ENCODE results near the gene EEPD1. TPM values are rescaled to one million over a fixed set of nuclear protein-coding genes. Genes with fewer than 3 reads are reported as not detected.

EEPD1 gene
- total RNA-seq, 1 donor from 2014 or later, result 5.4 TPM

DNA sequence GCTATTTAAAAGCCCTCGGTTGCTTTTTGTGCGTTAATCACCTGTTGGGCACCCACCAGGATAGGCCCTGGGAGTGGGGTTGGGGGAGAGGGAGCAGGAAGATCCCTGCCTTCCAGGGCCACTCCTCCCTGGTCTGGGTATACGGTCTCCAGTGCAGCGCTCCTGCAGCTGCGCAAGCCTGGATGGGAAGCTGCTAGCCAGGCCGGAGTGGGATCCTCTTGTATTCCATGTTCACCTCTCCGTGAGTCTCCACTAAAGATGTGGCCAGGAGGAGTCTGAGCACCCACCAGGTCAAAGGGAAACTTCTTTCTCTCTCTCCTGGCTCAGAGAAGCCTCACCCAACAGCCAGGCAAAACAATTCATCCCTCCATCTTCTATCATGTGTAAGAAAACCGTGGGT is 157.8 kb downstream of the EEPD1 start:
- Mint-ChIP-seq H3K27ac (ENCODE audit: unreplicated experiment) (no peak overlapping the region), H3K9me3 (ENCODE audit: unreplicated experiment) (peaks cover 2% of the 10 kb centered on the region), H3K4me1 (ENCODE audit: low read depth, unreplicated experiment) (peaks cover 4% of the 10 kb centered on the region), H3K27me3 (ENCODE audit: low read depth, unreplicated experiment) (peaks cover 18% of the 10 kb centered on the region), H3K36me3 (ENCODE audit: low read depth, unreplicated experiment) (no peaks in the 10 kb centered on the region), H3K4me3 (ENCODE audit: unreplicated experiment) (no peak overlapping the region)
- FAIRE-seq, result no peak
- Histone ChIP-seq H3K4me1 (ENCODE audit: insufficient read depth, low read length) (no peaks in the 10 kb centered on the region), H3K4me3 (ENCODE audit: insufficient read depth, low read depth, low read length) (no peak overlapping the region), H3K4me2 (ENCODE audit: low read length) (no peak overlapping the region), H2AFZ (ENCODE audit: low read depth, low read length) (no peak overlapping the region), H3K36me3 (ENCODE audit: insufficient read depth, low read length) (no peaks in the 10 kb centered on the region), H3K79me2 (ENCODE audit: insufficient read depth, low read length) (no peaks in the 10 kb centered on the region), H3K27ac (ENCODE audit: low read depth, low read length) (no peak overlapping the region), H3K9ac (ENCODE audit: low read length) (no peak overlapping the region), H4K20me1 (ENCODE audit: insufficient read depth, low read length) (no peaks in the 10 kb centered on the region), H3K27me3 (ENCODE audit: insufficient read depth, low read length) (peaks cover 3% of the 10 kb centered on the region), H3K9me3 (ENCODE audit: insufficient read depth, low read depth, low read length) (no peaks in the 10 kb centered on the region)
- no peak for TF ChIP-seq EZH2 (IDR thresholded peaks at IDR 0.05; ENCODE audit: insufficient read depth, low read length)
- TF ChIP-seq, protein P1, sequence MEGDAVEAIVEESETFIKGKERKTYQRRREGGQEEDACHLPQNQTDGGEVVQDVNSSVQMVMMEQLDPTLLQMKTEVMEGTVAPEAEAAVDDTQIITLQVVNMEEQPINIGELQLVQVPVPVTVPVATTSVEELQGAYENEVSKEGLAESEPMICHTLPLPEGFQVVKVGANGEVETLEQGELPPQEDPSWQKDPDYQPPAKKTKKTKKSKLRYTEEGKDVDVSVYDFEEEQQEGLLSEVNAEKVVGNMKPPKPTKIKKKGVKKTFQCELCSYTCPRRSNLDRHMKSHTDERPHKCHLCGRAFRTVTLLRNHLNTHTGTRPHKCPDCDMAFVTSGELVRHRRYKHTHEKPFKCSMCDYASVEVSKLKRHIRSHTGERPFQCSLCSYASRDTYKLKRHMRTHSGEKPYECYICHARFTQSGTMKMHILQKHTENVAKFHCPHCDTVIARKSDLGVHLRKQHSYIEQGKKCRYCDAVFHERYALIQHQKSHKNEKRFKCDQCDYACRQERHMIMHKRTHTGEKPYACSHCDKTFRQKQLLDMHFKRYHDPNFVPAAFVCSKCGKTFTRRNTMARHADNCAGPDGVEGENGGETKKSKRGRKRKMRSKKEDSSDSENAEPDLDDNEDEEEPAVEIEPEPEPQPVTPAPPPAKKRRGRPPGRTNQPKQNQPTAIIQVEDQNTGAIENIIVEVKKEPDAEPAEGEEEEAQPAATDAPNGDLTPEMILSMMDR (IDR thresholded peaks at IDR 0.05; ENCODE audit: insufficient read depth, low read depth, low read length), result no peak
- no peak for DNase-seq (ENCODE audit: low read depth)

DNA sequence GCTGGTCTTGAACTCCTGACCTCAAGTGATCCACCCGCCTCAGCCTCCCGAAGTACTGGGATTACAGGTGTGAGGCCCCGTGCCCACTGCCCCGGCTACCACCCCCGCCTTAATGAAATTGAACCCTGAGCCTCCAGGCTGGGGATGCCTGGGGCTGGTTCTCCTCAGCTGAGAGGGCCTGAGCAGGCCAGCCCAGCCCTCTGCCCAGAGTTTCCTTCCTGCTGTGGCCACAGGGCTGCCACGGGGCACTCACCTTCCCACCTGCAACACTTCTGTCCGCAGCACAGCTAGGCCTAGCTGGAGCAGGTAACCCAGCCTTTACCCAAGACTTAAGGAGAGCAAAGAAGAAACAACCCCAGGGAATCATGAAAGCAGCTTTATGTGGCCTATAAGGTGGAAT is 158.5 kb downstream of the EEPD1 start:
- Mint-ChIP-seq H3K4me3 (ENCODE audit: unreplicated experiment) (no peak overlapping the region), H3K4me1 (ENCODE audit: low read depth, unreplicated experiment) (peaks cover 4% of the 10 kb centered on the region), H3K27me3 (ENCODE audit: low read depth, unreplicated experiment) (peaks cover 18% of the 10 kb centered on the region), H3K9me3 (ENCODE audit: unreplicated experiment) (peaks cover 2% of the 10 kb centered on the region), H3K27ac (ENCODE audit: unreplicated experiment) (no peak overlapping the region), H3K36me3 (ENCODE audit: low read depth, unreplicated experiment) (no peaks in the 10 kb centered on the region)
- Histone ChIP-seq H3K9ac (ENCODE audit: low read length) (no peak overlapping the region), H3K79me2 (ENCODE audit: insufficient read depth, low read length) (no peaks in the 10 kb centered on the region), H4K20me1 (ENCODE audit: insufficient read depth, low read length) (no peaks in the 10 kb centered on the region), H3K36me3 (ENCODE audit: insufficient read depth, low read length) (no peaks in the 10 kb centered on the region), H3K9me3 (ENCODE audit: insufficient read depth, low read depth, low read length) (no peaks in the 10 kb centered on the region), H3K4me3 (ENCODE audit: insufficient read depth, low read depth, low read length) (no peak overlapping the region), H3K4me2 (ENCODE audit: low read length) (no peak overlapping the region), H3K27me3 (ENCODE audit: insufficient read depth, low read length) (peaks cover 3% of the 10 kb centered on the region), H3K4me1 (ENCODE audit: insufficient read depth, low read length) (no peaks in the 10 kb centered on the region), H3K27ac (ENCODE audit: low read depth, low read length) (no peak overlapping the region), H2AFZ (ENCODE audit: low read depth, low read length) (no peak overlapping the region)
- FAIRE-seq (no peak), DNase-seq (ENCODE audit: low read depth) (no peak)
- TF ChIP-seq EZH2 (IDR thresholded peaks at IDR 0.05; ENCODE audit: insufficient read depth, low read length), result no peak
- TF ChIP-seq, protein P1 (IDR thresholded peaks at IDR 0.05; ENCODE audit: insufficient read depth, low read depth, low read length), result no peak

DNA sequence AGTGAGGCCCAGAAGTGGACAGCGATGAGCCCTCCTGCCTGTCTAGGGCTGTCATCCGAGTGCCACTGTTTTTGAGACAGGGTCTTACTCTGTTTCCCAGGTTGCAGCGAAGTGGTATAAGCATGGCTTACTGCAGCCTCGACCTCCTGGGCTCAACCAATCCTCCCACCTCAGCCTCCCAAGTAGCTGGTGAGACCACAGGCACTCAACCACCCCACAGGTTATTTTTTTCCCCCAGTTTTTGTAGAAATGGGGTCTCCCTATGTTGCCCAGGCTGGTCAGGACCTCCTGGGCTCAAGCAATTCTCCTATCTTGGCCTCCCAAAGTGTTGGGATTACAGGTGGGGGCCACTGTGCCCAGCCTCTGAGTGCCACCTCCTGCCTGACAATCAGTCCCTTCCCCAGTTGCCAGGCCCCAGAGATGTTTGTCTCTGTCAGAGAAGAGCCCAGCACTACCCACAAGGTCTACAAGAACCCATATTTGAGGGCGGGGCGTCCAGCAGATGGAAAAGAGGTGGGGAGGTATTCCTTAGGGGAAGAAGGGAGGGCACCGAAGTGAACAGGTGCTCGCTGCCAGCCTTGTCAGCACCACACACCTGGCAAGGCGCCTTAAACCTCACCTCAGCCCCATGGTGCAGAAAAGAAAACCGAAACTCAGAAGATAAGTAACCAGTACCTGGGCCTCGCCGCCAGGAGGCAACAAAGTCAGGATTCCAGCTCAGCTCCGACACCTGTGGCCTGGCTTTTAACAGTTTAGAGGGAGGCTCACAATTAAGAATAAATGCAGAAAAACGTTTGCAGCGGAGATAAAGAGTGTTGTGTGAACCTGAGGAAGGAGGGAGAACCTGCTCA is 159.2 kb downstream of the EEPD1 start:
- no peak for FAIRE-seq
- Histone ChIP-seq H3K27ac (ENCODE audit: low read depth, low read length) (no peak overlapping the region), H3K9ac (ENCODE audit: low read length) (no peak overlapping the region), H3K4me1 (ENCODE audit: insufficient read depth, low read length) (no peaks in the 10 kb centered on the region), H3K9me3 (ENCODE audit: insufficient read depth, low read depth, low read length) (no peaks in the 10 kb centered on the region), H3K36me3 (ENCODE audit: insufficient read depth, low read length) (no peaks in the 10 kb centered on the region), H4K20me1 (ENCODE audit: insufficient read depth, low read length) (no peaks in the 10 kb centered on the region), H3K4me3 (ENCODE audit: insufficient read depth, low read depth, low read length) (no peak overlapping the region), H3K27me3 (ENCODE audit: insufficient read depth, low read length) (peaks cover 3% of the 10 kb centered on the region), H2AFZ (ENCODE audit: low read depth, low read length) (no peak overlapping the region), H3K79me2 (ENCODE audit: insufficient read depth, low read length) (no peaks in the 10 kb centered on the region), H3K4me2 (ENCODE audit: low read length) (no peak overlapping the region)
- Mint-ChIP-seq H3K36me3 (ENCODE audit: low read depth, unreplicated experiment) (no peaks in the 10 kb centered on the region), H3K4me3 (ENCODE audit: unreplicated experiment) (no peak overlapping the region), H3K9me3 (ENCODE audit: unreplicated experiment) (peaks cover 2% of the 10 kb centered on the region), H3K27me3 (ENCODE audit: low read depth, unreplicated experiment) (peaks cover 18% of the 10 kb centered on the region), H3K27ac (ENCODE audit: unreplicated experiment) (no peak overlapping the region), H3K4me1 (ENCODE audit: low read depth, unreplicated experiment) (peaks cover 4% of the 10 kb centered on the region)
- no peak for TF ChIP-seq EZH2 (IDR thresholded peaks at IDR 0.05; ENCODE audit: insufficient read depth, low read length)
- TF ChIP-seq, protein P1 (IDR thresholded peaks at IDR 0.05; ENCODE audit: insufficient read depth, low read depth, low read length), result no peak
- DNase-seq (ENCODE audit: low read depth), result no peak

Measured in astrocyte (in vitro differentiated cells and primary cell).